NCI-H146 treated with DMSO at 0.1 percent for 48 hours (cell line): ENCODE measurements around the gene AQP10.
"Not testable (repeated sequence)": the region's sequence is repeated elsewhere in the genome, so short reads cannot be mapped to it uniquely, and the experiment has no call there.

Experiments
- DNase-seq: peaks from one replicate; lab custom pipeline; 2025; ENCODE audit not compliant: unreplicated experiment; lab: John Stamatoyannopoulos, UW

AQP10 gene, protein sequence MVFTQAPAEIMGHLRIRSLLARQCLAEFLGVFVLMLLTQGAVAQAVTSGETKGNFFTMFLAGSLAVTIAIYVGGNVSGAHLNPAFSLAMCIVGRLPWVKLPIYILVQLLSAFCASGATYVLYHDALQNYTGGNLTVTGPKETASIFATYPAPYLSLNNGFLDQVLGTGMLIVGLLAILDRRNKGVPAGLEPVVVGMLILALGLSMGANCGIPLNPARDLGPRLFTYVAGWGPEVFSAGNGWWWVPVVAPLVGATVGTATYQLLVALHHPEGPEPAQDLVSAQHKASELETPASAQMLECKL

DNA sequence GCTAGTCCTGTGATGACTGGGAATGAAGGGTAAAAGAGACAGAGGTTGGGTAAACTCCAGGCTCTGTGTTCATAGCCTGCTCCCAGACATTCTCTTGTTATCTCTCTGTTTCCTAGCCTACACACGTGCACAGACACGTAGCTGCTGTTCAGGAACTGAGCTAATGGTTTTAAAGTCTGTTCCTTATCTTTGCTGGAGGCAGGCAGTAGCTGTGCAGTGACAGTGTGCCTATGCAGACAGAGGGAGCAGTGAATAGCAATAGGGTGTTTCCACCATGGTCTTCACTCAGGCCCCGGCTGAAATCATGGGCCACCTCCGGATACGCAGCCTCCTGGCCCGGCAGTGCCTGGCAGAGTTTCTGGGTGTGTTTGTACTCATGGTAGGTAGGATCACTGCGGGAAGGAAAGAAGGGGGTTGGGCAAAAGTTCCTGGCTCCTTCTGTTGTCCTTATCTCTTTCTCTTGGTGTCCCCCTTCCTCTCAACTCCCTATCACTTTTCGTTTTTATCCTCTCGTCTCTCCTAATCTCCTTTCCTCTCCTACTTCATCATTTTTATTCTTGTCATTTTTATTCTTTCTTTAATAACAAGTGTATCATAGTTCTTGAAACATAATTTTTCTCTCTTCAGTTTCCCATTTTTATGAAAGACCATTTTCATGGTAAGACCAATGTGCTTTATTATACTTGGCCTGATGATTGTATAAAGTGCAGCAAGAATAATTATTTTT is at the start of gene AQP10:
Gene AQP10 (plus strand): TSS at position 212 of the 727 bp plus-strand sequence. CDS start 63 bp downstream, at position 275.
- DNase-seq, result no peak

DNA sequence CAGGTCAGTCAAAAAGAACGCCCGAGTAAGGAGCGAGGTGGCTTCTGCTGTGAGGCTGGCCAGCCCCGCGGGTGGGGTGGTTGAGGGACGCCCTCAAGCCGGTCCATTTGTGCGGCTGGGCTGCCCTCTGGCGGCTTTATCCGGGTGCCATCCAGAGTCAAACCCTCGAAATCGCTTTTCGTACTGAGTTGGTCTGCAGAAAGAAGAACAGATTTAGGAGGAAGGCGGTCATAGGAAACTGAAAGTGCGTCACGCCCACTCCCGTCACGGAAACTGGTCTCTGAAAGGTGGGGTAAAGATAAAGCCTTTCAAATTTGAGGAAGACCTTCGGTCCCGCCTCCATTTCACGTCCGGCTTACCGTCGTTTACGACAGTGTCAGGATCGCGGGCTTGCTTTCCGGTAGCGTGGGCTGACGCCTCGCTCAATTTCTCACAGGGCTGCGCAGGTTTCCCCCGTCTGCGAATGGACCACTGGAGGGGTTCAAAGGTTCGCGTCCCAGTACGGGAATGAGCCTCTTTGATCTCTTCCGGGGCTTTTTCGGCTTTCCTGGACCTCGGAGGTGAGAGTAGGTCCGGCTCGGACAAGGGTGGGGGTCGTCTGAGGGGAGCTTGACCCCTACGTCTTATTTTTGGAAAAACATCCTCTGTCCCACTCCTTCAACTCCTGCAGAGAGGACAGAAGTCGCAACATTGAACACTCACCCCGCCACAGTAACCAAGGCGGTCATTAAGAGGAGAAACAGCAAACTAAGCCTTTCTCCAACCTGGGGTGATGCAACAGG is 48.5 kb upstream of the AQP10 start, which contains the start of gene HAX1:
Gene HAX1 (plus strand): TSS at position 413 of the 782 bp plus-strand sequence. CDS start 95 bp downstream, at position 508.
- peak; percentile 83 for DNase-seq

DNA sequence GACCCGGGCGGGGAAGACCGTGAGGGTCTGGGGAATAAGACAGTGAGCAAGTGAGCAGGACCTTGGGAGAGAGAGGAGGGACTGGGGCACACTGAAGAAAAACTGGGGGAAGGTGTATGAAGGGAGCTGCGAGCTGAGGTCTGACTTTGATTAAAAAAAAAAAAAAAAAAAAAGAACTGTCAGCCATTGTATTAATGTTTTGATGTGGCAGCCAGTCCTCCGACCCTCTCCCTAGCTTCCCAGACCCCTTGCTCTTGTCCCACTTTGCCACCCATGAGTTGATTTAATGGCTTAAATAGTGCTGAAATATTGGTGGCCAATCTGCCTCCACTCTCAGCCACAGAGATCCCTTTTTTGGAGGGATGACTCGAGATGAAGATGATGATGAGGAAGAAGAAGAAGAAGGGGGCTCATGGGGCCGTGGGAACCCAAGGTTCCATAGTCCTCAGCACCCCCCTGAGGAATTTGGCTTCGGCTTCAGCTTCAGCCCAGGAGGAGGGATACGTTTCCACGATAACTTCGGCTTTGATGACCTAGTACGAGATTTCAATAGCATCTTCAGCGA is 47.8 kb upstream of the AQP10 start:
- no peak for DNase-seq

DNA sequence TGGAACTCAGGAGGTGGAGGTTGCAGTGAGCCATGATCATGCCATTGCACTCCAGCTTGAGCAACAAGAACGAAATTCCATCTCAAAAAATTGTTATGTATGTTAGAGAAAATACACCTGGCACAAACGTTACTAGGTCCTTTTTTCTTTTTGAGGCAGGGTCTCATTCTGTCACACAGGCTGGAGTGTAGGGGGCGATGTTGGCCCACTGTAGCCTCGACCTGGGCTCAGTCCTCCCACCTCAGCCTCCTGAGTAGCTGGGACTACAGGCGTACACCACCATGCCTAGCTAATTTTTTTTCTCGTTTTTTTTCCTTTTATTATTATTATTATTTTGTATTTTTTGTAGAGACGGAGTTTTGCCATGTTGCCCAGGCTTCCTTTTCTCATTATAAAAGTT is 44.1 kb upstream of the AQP10 start:
- DNase-seq, result no peak

GRCh38 chr1:154287591-154287990 is 33.3 kb upstream of the AQP10 start:
- DNase-seq, result not testable (repeated sequence)

DNA sequence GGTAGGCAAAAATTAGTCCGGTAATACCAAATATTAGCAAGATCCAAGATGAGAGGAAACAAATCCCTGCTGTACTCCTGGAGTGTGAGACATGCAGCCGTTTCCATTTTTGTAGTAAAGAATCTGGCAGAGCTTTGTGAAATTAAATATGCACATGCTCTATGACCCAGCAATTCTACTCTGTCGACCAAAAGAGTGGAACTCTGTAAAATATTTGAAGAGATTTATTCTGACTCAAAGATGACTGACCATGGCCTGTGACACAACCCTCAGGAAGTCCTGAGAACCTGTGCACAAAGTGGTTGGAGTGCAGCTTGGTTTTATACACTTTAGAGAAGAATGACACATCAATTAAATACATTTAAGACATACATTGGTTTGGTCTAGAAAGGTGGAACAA is 32.2 kb upstream of the AQP10 start:
- no peak for DNase-seq

DNA sequence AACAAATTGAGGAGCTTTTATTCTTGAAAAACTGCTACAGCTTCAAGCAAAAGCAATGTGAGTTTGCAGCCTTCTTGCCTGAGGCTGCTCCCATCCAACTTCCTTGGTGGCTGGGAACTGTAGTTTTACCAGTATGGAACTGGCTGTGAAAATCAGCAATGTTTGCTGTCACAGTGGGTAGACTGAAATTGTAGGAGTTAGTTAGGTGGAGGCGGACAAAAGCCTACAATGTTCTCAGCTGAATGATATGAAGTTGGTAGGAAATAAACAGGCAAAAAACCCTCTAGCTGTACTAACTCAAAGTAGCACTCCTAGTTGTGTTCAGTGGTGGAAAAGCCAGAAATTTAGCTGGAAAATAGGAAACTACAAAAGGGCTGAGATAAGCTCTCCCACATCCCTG is 30.0 kb upstream of the AQP10 start:
- DNase-seq, result no peak

GRCh38 chr1:154295408-154296235 is 25.3 kb upstream of the AQP10 start:
- no peak for DNase-seq

GRCh38 chr1:154301582-154301981 is 19.3 kb upstream of the AQP10 start:
- DNase-seq, result no peak

DNA sequence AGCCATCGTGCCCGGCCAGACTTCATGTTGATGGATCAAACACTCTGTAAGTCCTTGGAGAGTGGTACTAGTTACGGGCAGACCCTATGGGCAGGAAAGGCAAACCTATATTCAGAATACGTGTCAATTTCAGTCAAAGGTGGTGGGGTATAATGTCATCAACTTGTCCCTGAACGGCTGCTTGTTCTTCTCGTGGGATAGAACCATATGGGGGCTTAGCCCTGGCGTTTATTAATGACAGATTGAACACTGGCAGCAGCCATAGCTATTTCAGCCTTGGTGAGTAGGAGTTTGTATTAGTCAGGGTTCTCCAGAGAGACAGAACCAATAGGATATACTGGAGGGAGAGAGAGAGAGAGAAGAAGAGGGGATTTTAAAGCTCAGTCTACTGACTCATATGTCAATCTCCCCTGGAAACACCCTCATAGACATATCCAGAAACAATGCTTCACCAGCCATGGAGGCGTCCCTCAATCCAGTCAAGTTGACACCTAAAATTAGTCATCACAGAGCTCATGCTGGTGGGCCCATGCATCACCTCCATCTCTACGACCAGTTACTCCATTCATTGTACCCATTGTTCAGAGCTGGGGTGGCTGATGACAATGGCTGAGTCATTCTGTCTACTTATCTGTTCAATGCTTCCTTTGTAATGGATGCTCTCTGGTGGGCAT is 16.1 kb upstream of the AQP10 start:
- no peak for DNase-seq

- no peak for DNase-seq
Observed at GRCh38 chr1:154306151-154306550, 14.7 kb upstream of the AQP10 start.

- not testable (repeated sequence) for DNase-seq
Observed at GRCh38 chr1:154307670-154308270, 13.1 kb upstream of the AQP10 start.

GRCh38 chr1:154309136-154309535 is 11.8 kb upstream of the AQP10 start:
- not testable (repeated sequence) for DNase-seq

DNA sequence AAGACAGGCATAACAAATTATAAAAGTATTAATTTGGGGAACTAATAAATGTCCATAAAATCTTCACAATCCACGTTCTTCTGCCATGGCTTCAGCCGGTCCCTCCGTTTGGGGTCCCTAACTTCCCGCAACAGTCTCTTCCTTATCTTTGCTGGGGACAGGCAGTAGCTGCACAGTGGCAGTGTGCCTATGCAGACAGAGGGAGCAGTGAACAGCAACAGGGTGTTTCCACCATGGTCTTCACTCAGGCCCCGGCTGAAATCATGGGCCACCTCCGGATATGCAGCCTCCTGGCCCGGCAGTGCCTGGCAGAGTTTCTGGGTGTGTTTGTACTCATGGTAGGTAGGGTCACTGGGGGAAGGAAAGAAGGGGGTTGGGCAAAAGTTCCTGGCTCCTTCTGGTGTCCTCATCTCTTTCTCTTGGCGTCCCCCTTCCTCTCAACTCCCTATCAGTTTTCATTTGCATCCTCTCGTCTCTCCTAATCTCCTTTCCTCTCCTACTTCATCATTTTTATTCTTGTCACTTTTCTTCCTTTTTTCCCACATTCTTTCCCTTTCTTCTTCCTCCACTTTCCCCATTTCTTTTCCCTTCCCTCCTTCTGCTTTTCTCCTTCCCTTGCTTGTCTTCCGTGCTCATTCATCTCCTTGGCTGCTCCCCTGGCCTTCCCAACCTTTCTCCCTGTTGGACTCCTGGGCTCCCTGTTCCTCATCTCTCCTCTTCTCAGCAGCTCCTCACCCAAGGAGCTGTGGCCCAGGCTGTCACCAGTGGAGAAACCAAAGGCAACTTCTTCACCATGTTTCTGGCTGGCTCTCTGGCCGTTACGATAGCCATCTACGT is 8.4 kb upstream of the AQP10 start:
- DNase-seq, result not testable (repeated sequence)

- no peak for DNase-seq
Observed at GRCh38 chr1:154313066-154313356, 7.9 kb upstream of the AQP10 start.

GRCh38 chr1:154314226-154314625 is 6.7 kb upstream of the AQP10 start:
- DNase-seq, result not testable (repeated sequence)

DNA sequence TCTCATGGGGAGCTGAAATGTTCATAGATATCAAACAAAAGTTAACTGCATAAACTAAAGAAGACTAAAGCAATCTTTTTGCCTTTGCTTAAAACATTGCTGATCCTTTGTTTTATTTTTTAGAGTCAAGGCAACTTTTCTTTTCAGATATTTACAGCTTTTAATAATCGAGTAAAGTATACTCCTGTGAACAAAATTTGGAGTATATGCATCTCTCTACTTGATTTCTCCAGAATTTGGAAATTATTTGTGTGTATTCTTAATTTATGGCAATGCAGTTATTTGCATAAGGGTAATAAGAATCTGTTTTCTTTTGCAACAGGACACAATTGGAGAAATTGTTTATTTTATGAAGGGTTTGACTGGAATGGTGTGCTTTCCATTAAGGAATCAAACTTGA is 4.2 kb upstream of the AQP10 start:
- no peak for DNase-seq

GRCh38 chr1:154318386-154318785 is 2.5 kb upstream of the AQP10 start:
- no peak for DNase-seq

DNA sequence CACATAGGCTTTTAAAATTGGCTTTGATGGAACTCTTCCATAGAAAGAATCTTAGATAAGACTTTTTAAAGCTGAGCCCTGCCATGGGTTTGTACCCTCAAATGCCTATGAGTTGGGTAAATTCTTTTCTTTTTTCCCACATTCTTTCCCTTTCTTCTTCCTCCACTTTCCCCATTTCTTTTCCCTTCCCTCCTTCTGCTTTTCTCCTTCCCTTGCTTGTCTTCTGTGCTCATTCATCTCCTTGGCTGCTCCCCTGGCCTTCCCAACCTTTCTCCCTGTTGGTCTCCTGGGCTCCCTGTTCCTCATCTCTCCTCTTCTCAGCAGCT is 679 bp downstream of the AQP10 start:
- not testable (repeated sequence) for DNase-seq
